Mucosa of rectum (tissue), 2 donors: ENCODE data around the gene TBC1D22A.

ENCODE experiments used
- H3K27ac ChIP-seq, 2 donors: one replicate each; pipeline ENCODE4 v1.7.0; 2013; ENCODE audit warnings: inconsistent platforms in 2 of 2, low read depth in 2 of 2, low read length in 2 of 2
- H3K27me3 ChIP-seq, 2 donors: one replicate each; pipeline ENCODE4 v1.7.0; 2013; ENCODE audit warnings: low read length in 2 of 2; ENCODE audit not compliant: control insufficient read depth in 2 of 2, insufficient read depth in 2 of 2
- H3K36me3 ChIP-seq, 2 donors: one replicate each; pipeline ENCODE4 v1.7.0; 2013; ENCODE audit warnings: low read length in 2 of 2; ENCODE audit not compliant: control insufficient read depth in 2 of 2, insufficient read depth in 2 of 2
- H3K4me1 ChIP-seq, 2 donors: one replicate each; pipeline ENCODE4 v1.7.0; 2013; ENCODE audit warnings: low read length in 2 of 2, mild to moderate bottlenecking in 1 of 2; ENCODE audit not compliant: control insufficient read depth in 2 of 2, insufficient read depth in 2 of 2
- H3K4me3 ChIP-seq, 2 donors: one replicate each; pipeline ENCODE4 v1.7.0; 2013; ENCODE audit warnings: low read length in 2 of 2
- H3K9ac ChIP-seq, 2 donors: one replicate each; pipeline ENCODE4 v1.7.0; 2013; ENCODE audit warnings: low read length in 2 of 2, low read depth in 1 of 2, mild to moderate bottlenecking in 1 of 2
- H3K9me3 ChIP-seq, 2 donors: one replicate each; pipeline ENCODE4 v1.7.0; 2013; ENCODE audit warnings: low read length in 2 of 2; ENCODE audit not compliant: control insufficient read depth in 2 of 2
- donor health status: healthy.
- donor health status: Normal muscosa, but diverticular disease.

The TBC1D22A gene

GRCh38 chr22:47193606-47194329 lies 431.3 kb downstream of the TBC1D22A start:
- peaks cover 0 to 3% of the 10 kb centered on the region in 2 donors for H3K27me3 ChIP-seq
- no peaks in the 10 kb centered on the region for H3K9me3 ChIP-seq
- H3K27ac ChIP-seq = no peak overlapping the region
- no peak overlapping the region for H3K4me3 ChIP-seq
- H3K9ac ChIP-seq = no peak overlapping the region
- no peaks in the 10 kb centered on the region for H3K36me3 ChIP-seq
- H3K4me1 ChIP-seq = peaks cover 0 to 5% of the 10 kb centered on the region in 2 donors

DNA sequence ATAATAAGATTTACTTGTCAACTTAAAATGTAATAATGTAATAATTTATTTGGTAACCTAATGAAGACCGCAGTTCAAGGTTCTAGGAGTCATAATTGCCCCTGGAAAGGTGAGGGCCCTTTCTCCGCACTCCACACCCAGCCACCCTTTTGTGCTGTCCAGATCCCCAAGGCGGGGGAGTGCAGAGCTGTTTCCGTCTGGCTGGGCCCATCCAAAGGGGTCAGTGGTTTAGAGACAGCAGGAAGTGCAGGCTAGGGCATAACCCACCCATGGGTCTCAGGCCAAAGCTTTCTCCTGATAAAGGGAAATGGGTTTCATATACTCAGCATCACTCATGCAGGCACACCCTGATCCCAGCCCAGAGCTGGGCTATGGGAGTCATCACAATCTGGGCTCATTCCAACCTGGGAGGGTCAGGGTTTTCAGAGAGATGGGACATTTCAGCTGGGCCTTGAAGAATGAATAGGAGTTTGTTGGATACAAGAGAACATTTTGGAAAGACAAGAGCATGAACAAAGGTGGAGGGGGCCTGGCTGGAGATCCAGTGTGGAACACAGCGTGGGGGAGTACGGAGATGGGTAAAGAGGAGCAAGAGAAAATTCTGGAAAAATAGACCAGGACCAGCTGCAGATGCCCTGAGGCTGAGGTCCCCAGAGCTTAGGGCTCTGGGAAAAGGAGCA lies 432.2 kb downstream of the TBC1D22A start:
- H3K27ac ChIP-seq = no peak overlapping the region
- H3K9me3 ChIP-seq = no peaks in the 10 kb centered on the region
- no peaks in the 10 kb centered on the region for H3K36me3 ChIP-seq
- no peak overlapping the region for H3K9ac ChIP-seq
- peaks cover 0 to 5% of the 10 kb centered on the region in 2 donors for H3K4me1 ChIP-seq
- peaks cover 0 to 3% of the 10 kb centered on the region in 2 donors for H3K27me3 ChIP-seq
- H3K4me3 ChIP-seq = no peak overlapping the region

GRCh38 chr22:47195156-47195483 lies 432.7 kb downstream of the TBC1D22A start:
- H3K27ac ChIP-seq = no peak overlapping the region
- H3K36me3 ChIP-seq = no peaks in the 10 kb centered on the region
- no peak overlapping the region for H3K4me3 ChIP-seq
- no peak overlapping the region for H3K9ac ChIP-seq
- no peaks in the 10 kb centered on the region for H3K9me3 ChIP-seq
- H3K4me1 ChIP-seq = peaks cover 0 to 5% of the 10 kb centered on the region in 2 donors
- H3K27me3 ChIP-seq = peaks cover 0 to 3% of the 10 kb centered on the region in 2 donors

DNA sequence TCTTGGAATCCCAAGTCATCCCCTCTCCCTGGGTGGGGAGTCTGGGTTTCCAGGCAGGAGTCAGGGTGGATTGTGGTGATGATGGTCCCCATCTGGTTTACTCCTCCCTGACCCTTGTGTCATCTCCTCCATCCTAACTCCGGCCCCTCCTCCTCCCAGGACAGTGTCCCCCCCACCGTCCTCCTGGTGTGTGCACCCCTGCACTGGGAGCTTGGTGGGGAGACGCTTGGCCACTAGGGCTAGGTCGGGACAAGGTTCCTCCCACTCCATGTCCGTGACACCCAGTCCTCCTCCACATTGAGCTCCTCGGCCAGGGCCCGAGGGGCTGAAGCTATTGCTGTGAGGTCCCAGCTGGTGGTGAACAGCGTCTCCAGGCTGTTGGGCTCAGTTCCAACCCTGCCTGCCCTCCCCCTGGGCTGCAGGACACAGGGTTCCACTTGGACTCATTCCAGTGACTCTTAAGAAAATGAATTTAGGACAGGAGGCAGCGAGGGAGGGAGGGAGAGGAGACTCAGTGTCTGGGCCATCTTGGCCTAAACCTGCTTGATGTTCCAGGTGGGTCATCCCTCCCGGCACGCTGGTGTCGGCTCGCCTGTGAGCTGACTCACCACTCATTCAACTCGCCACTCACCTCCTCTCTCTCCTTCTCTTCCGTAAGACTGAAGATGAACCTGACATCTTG lies 433.2 kb downstream of the TBC1D22A start:
- peaks cover 0 to 3% of the 10 kb centered on the region in 2 donors for H3K27me3 ChIP-seq
- H3K36me3 ChIP-seq = no peaks in the 10 kb centered on the region
- H3K4me3 ChIP-seq = no peak overlapping the region
- H3K9ac ChIP-seq = no peak overlapping the region
- H3K9me3 ChIP-seq = no peaks in the 10 kb centered on the region
- no peak overlapping the region for H3K27ac ChIP-seq
- peaks cover 0 to 5% of the 10 kb centered on the region in 2 donors for H3K4me1 ChIP-seq

DNA sequence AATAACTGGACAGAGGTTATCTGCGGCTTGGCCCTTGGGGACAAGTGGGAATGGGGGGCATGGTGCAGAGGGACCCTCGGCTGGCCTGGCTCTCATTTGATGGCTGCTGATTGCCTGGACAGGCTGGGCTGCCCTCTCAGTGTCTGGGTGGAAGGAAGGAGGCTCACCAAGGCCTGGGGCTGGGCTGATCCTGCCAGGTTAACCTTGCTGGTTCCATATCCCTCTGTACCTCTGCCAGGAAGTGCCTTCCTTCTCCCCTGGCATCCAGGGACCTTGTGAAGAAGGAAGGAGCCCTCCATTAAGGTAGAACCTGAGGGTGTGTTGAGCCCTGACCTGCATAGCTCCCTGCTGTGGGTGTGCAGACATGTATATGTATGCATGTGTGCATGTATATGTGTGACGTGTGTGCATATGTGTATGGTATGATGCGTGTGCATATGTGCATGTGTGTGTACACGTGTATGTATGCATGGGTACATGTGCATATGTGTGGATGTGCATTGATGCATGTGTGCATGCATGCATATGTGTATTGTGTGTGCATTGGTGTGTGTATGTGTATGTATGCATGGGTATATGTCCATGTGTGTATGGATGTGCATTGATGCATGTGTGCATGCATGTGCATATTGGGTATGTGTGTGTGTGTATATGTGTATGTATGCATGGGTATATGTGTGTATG lies 433.9 kb downstream of the TBC1D22A start:
- Histone ChIP-seq H3K4me3 (no peak overlapping the region), H3K4me1 (peaks cover 0 to 5% of the 10 kb centered on the region in 2 donors), H3K27me3 (peaks cover 0 to 3% of the 10 kb centered on the region in 2 donors)

GRCh38 chr22:47196881-47197772 lies 434.7 kb downstream of the TBC1D22A start:
- Histone ChIP-seq H3K4me1 (peaks cover 0 to 5% of the 10 kb centered on the region in 2 donors), H3K4me3 (no peak overlapping the region), H3K27me3 (peaks cover 0 to 3% of the 10 kb centered on the region in 2 donors), H3K9me3 (no peaks in the 10 kb centered on the region), H3K36me3 (no peaks in the 10 kb centered on the region), H3K27ac (no peak overlapping the region), H3K9ac (no peak overlapping the region)

More for the DNA sequence above, 433.9 kb downstream of the TBC1D22A start:
- Histone ChIP-seq H3K9me3 (no peaks in the 10 kb centered on the region), H3K27ac (no peak overlapping the region), H3K36me3 (no peaks in the 10 kb centered on the region), H3K9ac (no peak overlapping the region)

GRCh38 chr22:47197773-47198500 lies 435.5 kb downstream of the TBC1D22A start:
- Histone ChIP-seq H3K9ac (no peak overlapping the region), H3K27ac (no peak overlapping the region), H3K36me3 (no peaks in the 10 kb centered on the region), H3K4me3 (no peak overlapping the region), H3K27me3 (peaks cover 0 to 3% of the 10 kb centered on the region in 2 donors), H3K9me3 (no peaks in the 10 kb centered on the region), H3K4me1 (peaks cover 0 to 5% of the 10 kb centered on the region in 2 donors)

DNA sequence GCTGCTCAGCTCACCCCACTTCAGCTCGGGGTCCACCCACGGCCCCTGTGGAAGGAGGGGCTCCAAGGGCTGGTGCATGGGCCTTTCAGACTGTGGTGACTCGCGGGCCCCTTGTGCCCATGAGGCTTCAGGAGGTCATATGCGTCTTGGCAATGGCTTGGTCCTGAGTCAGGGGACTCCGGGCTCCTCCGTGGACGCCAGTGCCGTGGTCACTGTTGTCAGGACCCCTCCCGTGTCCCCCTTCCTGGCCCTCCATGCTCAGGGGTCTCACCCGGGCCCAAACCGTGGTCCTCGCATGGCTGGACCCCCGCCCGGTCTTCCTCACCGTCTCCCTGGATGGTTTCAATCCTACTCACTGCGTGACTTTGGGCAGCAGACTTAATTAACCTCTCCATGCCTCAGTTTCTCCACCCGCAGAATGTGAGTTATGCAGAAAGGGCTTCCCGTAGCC lies 436.4 kb downstream of the TBC1D22A start:
- Histone ChIP-seq H3K9me3 (no peaks in the 10 kb centered on the region), H3K36me3 (no peaks in the 10 kb centered on the region), H3K4me1 (peaks cover 0 to under 1% of the 10 kb centered on the region in 2 donors), H3K4me3 (no peak overlapping the region), H3K9ac (no peak overlapping the region), H3K27ac (no peak overlapping the region), H3K27me3 (peaks cover 0 to 3% of the 10 kb centered on the region in 2 donors)
